ENCODE results near the gene INPP5D.
A peak's percentile ranks its signal among the peaks of the same experiment; 100 is the strongest.

DNA sequence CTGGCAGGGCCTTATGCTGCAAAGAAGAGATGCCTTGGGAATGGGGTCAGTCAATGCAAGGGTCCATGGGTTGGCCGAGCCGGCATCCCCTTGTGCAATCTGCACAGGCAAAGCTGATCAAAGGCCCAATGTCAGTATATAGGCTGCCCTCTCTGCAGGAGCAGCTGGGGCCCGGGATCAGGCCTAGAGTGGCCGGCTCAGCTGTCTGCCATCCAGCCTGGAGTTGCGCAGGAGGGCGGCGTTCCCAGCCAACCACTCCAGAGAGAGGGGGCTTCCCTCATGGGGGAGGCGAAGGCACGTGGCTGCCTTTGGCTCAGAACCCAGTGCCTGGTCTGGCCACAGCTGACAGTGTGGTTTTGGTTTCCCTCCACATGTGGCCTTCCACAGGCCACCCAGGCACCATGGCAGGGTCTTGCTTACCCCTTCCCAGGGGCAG, 3.9 kb downstream of the INPP5D start:
- TF ChIP-seq POLR2AphosphoS5 (IDR thresholded peaks at IDR 0.05; ENCODE audit: low read depth) (peak; percentile 24; the same call in 1 of the 2 replicates), GABPA (IDR thresholded peaks at IDR 0.05; ENCODE audit: low read depth) (no peak)
- TF ChIP-seq, protein P1, sequence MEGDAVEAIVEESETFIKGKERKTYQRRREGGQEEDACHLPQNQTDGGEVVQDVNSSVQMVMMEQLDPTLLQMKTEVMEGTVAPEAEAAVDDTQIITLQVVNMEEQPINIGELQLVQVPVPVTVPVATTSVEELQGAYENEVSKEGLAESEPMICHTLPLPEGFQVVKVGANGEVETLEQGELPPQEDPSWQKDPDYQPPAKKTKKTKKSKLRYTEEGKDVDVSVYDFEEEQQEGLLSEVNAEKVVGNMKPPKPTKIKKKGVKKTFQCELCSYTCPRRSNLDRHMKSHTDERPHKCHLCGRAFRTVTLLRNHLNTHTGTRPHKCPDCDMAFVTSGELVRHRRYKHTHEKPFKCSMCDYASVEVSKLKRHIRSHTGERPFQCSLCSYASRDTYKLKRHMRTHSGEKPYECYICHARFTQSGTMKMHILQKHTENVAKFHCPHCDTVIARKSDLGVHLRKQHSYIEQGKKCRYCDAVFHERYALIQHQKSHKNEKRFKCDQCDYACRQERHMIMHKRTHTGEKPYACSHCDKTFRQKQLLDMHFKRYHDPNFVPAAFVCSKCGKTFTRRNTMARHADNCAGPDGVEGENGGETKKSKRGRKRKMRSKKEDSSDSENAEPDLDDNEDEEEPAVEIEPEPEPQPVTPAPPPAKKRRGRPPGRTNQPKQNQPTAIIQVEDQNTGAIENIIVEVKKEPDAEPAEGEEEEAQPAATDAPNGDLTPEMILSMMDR (IDR thresholded peaks at IDR 0.05; ENCODE audit: insufficient read depth, low read length), result no peak
- TF ChIP-seq, protein P2, sequence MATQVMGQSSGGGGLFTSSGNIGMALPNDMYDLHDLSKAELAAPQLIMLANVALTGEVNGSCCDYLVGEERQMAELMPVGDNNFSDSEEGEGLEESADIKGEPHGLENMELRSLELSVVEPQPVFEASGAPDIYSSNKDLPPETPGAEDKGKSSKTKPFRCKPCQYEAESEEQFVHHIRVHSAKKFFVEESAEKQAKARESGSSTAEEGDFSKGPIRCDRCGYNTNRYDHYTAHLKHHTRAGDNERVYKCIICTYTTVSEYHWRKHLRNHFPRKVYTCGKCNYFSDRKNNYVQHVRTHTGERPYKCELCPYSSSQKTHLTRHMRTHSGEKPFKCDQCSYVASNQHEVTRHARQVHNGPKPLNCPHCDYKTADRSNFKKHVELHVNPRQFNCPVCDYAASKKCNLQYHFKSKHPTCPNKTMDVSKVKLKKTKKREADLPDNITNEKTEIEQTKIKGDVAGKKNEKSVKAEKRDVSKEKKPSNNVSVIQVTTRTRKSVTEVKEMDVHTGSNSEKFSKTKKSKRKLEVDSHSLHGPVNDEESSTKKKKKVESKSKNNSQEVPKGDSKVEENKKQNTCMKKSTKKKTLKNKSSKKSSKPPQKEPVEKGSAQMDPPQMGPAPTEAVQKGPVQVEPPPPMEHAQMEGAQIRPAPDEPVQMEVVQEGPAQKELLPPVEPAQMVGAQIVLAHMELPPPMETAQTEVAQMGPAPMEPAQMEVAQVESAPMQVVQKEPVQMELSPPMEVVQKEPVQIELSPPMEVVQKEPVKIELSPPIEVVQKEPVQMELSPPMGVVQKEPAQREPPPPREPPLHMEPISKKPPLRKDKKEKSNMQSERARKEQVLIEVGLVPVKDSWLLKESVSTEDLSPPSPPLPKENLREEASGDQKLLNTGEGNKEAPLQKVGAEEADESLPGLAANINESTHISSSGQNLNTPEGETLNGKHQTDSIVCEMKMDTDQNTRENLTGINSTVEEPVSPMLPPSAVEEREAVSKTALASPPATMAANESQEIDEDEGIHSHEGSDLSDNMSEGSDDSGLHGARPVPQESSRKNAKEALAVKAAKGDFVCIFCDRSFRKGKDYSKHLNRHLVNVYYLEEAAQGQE (IDR thresholded peaks at IDR 0.05; ENCODE audit: insufficient replicate concordance, low read depth), result no peak

All from HL-60 (cell line).